HepG2 (cell line): Measurements from ENCODE around the gene SYCE3. TPM values are rescaled to one million over a fixed set of nuclear protein-coding genes. Genes with fewer than 3 reads are reported as not detected.

ENCODE experiments used
- AFF4 ChIP-seq: sonication (generic); formaldehyde crosslinking; IDR thresholded peaks from 2 replicates; pipeline ENCODE4 v1.4.0; 2020; ENCODE audit warnings: missing genetic modification reagents
- ARNTL ChIP-seq: sonication (generic); formaldehyde crosslinking; IDR thresholded peaks from 2 replicates; pipeline ENCODE4 v1.4.0; 2020; ENCODE audit warnings: mild to moderate bottlenecking, missing genetic modification reagents
- BRCA1 ChIP-seq: sonication (generic); formaldehyde crosslinking; IDR thresholded peaks from 2 replicates; pipeline ENCODE4 v1.4.0; 2020; ENCODE audit warnings: missing genetic modification reagents
- FOXK2 ChIP-seq: fragments of 450-650 bp; IDR thresholded peaks from 2 replicates; pipeline ENCODE4 v1.6.1; 2016
- GABPB1 ChIP-seq: IDR thresholded peaks from 2 replicates; pipeline ENCODE4 v1.6.1; 2016; ENCODE audit warnings: mild to moderate bottlenecking, missing genetic modification reagents, moderate library complexity, missing compliant biosample characterization
- KDM5A ChIP-seq: fragments of 200-600 bp; sonication (generic); IDR thresholded peaks from 2 replicates; pipeline ENCODE4 v1.7.0; 2018; ENCODE audit warnings: antibody characterized with exemption, mild to moderate bottlenecking, low read length, borderline replicate concordance
- LCORL ChIP-seq, 2 experiments: fragments of 450-650 bp in 1 of 2; sonication (generic) in 1 of 2; formaldehyde crosslinking in 1 of 2; IDR thresholded peaks; 2 replicates each; pipeline versions ENCODE4 v1.5.0 to v1.6.1; 2017 to 2020; ENCODE audit warnings: antibody characterized with exemption in 1 of 2, missing genetic modification reagents in 1 of 2
- MZF1 ChIP-seq: sonication (generic); formaldehyde crosslinking; IDR thresholded peaks from 2 replicates; pipeline ENCODE4 v1.8.1; 2023; ENCODE audit warnings: mild to moderate bottlenecking, missing genetic modification reagents, borderline replicate concordance
- NCOR1 ChIP-seq: fragments of 200-600 bp; sonication (generic); IDR thresholded peaks from 2 replicates; pipeline ENCODE4 v1.7.0; 2017; ENCODE audit warnings: antibody characterized with exemption, low read length, borderline replicate concordance
- POLR2A ChIP-seq, 2 experiments: IDR thresholded peaks; 2 replicates each; pipeline ENCODE4 v1.6.1; 2011; ENCODE audit warnings: low read depth in 2 of 2, low read length in 2 of 2, mild to moderate bottlenecking in 1 of 2, moderate library complexity in 1 of 2; ENCODE audit not compliant: insufficient read depth in 1 of 2
- PRPF4 ChIP-seq: fragments of 200-400 bp; formaldehyde crosslinking; IDR thresholded peaks from 2 replicates; pipeline ENCODE4 v1.6.1; 2016; ENCODE audit warnings: low read length, low read depth; ENCODE audit not compliant: poor library complexity, severe bottlenecking
- RAD51 ChIP-seq: fragments of 450-650 bp; IDR thresholded peaks from 2 replicates; pipeline ENCODE4 v1.6.1; 2016; ENCODE audit warnings: borderline replicate concordance
- REPIN1 ChIP-seq: sonication (generic); formaldehyde crosslinking; IDR thresholded peaks from 2 replicates; pipeline ENCODE4 v1.8.0; 2022; ENCODE audit warnings: missing genetic modification reagents, low read depth, mild to moderate bottlenecking, borderline replicate concordance
- SMARCE1 ChIP-seq: fragments of 450-650 bp; IDR thresholded peaks from 2 replicates; pipeline ENCODE4 v1.6.1; 2017; ENCODE audit warnings: borderline replicate concordance
- TIGD3 ChIP-seq: sonication (generic); formaldehyde crosslinking; IDR thresholded peaks from 2 replicates; pipeline ENCODE4 v1.5.1; 2020; ENCODE audit warnings: mild to moderate bottlenecking, missing genetic modification reagents, borderline replicate concordance
- ZFP36 ChIP-seq: fragments of 150-350 bp; IDR thresholded peaks from 2 replicates; pipeline ENCODE4 v1.6.1; 2018; ENCODE audit warnings: borderline replicate concordance, low read length, low read depth; ENCODE audit not compliant: partially characterized antibody
- ZFP91 ChIP-seq: sonication (generic); formaldehyde crosslinking; IDR thresholded peaks from 2 replicates; pipeline ENCODE4 v1.9.0; 2022; ENCODE audit warnings: missing genetic modification reagents, mild to moderate bottlenecking, borderline replicate concordance
- ZFYVE20 ChIP-seq: sonication (generic); formaldehyde crosslinking; IDR thresholded peaks from 2 replicates; pipeline ENCODE4 v1.8.0; 2023; ENCODE audit warnings: low read depth, mild to moderate bottlenecking, moderate library complexity, missing genetic modification reagents, borderline replicate concordance
- ZNF12 ChIP-seq: sonication (generic); formaldehyde crosslinking; IDR thresholded peaks from 2 replicates; pipeline ENCODE4 v1.5.0; 2020; ENCODE audit warnings: missing genetic modification reagents
- ZNF414 ChIP-seq: sonication (generic); formaldehyde crosslinking; IDR thresholded peaks from 2 replicates; pipeline ENCODE4 v1.5.0; 2020; ENCODE audit warnings: missing genetic modification reagents
- ZNF431 ChIP-seq: sonication (generic); formaldehyde crosslinking; IDR thresholded peaks from 2 replicates; pipeline ENCODE4 v1.9.0; 2022; ENCODE audit warnings: missing genetic modification reagents, low read depth, mild to moderate bottlenecking, borderline replicate concordance
- ZNF616 ChIP-seq: sonication (generic); formaldehyde crosslinking; IDR thresholded peaks from 2 replicates; pipeline ENCODE4 v1.5.0; 2020; ENCODE audit warnings: low read depth, mild to moderate bottlenecking, missing genetic modification reagents
- ZNF782 ChIP-seq: sonication (generic); formaldehyde crosslinking; IDR thresholded peaks from 2 replicates; pipeline ENCODE4 v1.4.0; 2020; ENCODE audit warnings: missing genetic modification reagents, mild to moderate bottlenecking, borderline replicate concordance
- polyA plus RNA-seq, 8 experiments: library from polyadenylated mRNA; depleted of rRNA in 3 of 8; stranded (reverse) in 7 of 8; unstranded in 1 of 8; fragments of >200 nt; fragmentation: Illumina TruSeq in 4 of 8; extraction: Trizol in 4 of 8; gene quantifications; 2 replicates each; pipeline versions ENCODE4 v1.2.1 to v1.2.3, GENCODE V29; 2011 to 2016; ENCODE audit warnings: low read depth in 4 of 8, missing spikeins in 1 of 8, mixed read lengths in 1 of 8; ENCODE audit not compliant: insufficient read depth in 1 of 8
- total RNA-seq, 5 experiments: library from RNA; depleted of rRNA; stranded (reverse); fragments of >200 nt; fragmentation: Illumina TruSeq; extraction: Trizol; gene quantifications; 2 replicates each; pipeline ENCODE4 v1.2.3, GENCODE V29; 2016; ENCODE audit warnings: low read depth in 1 of 5

Gene SYCE3
- total and polyA plus RNA-seq, 2 of the 13 experiments (the other 11 are each of a cell fraction or from before 2014, with no cell fraction given), result not detected

- TF ChIP-seq AFF4 (CRISPR knock-in tag) (no peak), LCORL (IDR thresholded peaks at IDR 0.05) (no peak), LCORL (CRISPR knock-in tag; IDR thresholded peaks at IDR 0.05) (0 out of 2 replicates have a peak, but pooled peaks have one; percentile 7), PRPF4 (no peak), POLR2A (IDR thresholded peaks at IDR 0.05; ENCODE audit: insufficient read depth in 1 of 2, low read depth in 2 of 2, low read length in 2 of 2) (no peak), ZFYVE20 (CRISPR knock-in tag) (peak; percentile 52; the same call in 1 of the 2 replicates), REPIN1 (peak; percentile 10; the same call in 1 of the 2 replicates), BRCA1 (CRISPR knock-in tag) (no peak), ZFP91 (peak; percentile 6; the same call in 1 of the 2 replicates), KDM5A (no peak), ZNF414 (CRISPR knock-in tag) (0 out of 2 replicates have a peak, but pooled peaks have one; percentile 4), MZF1 (CRISPR knock-in tag) (no peak), ZNF782 (CRISPR knock-in tag) (0 out of 2 replicates have a peak, but pooled peaks have one; percentile 23), ZFP36 (no peak), FOXK2 (no peak), GABPB1 (CRISPR knock-in tag) (no peak), RAD51 (no peak), ZNF431 (CRISPR knock-in tag) (no peak), ZNF12 (CRISPR knock-in tag) (no peak), ZNF616 (CRISPR knock-in tag) (no peak; the same call in 1 of the 2 replicates), NCOR1 (no peak), ARNTL (CRISPR knock-in tag) (peak; percentile 18; the same call in 1 of the 2 replicates), SMARCE1 (no peak), TIGD3 (CRISPR knock-in tag) (no peak)
Observed at GRCh38 chr22:50583294-50583861, 20.7 kb upstream of the SYCE3 start (continued).
